ENCODE data around the gene ST7L.
"Not testable (repeated sequence)": the region's sequence is repeated elsewhere in the genome, so short reads cannot be mapped to it uniquely, and the experiment has no call there.

ST7L gene

DNA sequence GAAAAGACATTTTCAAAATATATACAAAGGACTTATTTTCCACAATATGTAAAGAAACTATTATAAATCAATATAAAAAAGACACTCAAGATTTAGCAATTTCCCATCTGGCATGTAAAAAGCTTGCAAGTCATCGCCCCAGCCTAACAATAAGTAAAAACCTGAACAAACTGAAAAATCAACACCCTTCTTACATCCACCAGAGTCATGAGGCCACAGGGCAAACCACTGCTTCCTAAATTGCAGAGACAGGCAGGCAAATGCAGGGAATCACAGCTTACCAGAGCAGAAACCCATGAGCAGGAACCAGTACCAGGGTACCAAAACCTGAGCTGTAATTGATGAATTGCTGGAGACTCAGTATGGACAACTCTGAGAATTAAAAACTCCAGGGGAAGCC is 126.9 kb downstream of the ST7L start:
- DNase-seq (ENCODE audit: low read depth in 2 of 2), result no peak

DNA sequence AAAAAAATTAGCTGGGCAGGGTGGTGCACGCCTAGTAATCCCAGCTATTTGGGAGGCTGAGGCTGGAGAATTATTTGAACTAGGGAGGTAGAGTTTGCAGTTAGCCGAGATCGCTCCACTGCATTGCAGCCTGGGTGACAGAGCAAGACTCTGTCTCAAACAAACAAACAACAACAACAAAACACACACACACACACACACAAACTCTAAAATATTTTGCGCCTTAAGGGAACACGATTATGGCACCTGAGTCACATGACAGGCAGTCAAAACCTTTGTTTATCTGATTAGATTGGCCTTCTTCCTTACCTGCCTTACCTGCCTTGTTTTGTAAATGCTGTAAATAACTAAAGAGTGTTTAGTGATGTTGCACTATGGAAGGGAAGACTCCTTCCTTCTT is 130.8 kb downstream of the ST7L start:
- no peak for DNase-seq (ENCODE audit: low read depth in 2 of 2)

DNA sequence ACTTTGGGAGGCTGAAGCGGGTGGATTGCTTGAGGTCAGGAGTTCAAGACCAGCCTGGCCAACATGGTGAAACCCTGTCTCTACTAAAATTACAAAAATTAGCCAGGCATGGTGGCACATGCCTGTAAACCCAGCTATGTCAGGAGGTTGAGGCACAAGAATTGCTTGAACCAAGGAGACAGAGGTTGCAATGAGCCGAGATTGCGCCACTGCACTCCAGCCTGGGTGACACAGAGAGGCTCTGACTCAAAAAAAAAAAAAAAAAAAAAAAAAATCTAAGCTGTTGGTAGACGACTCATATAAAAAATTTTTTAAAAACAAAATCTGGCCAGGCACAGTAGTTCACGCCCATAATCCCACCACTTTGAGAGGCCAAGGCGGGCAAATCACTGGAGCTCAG is 131.3 kb downstream of the ST7L start:
- not testable (repeated sequence) for DNase-seq (ENCODE audit: low read depth in 2 of 2)

DNA sequence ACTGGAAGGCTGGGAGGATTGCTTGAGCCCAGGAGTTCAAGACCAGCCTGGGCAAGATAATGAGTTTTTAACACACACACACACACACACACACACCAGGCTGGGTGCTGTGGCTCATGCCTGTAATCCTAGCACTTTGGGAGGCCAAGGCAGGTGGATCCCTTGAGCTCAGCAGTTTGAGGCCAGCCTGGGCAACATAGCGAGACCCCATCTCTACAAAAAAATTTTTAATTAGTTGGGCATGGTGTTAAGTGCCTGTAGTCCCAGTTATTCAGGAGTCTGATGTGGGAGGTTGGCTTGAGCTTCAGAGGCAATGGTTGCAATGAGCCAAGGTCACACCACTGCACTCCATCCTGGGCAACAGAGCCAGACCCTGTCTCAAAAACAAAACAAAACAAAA is 132.9 kb downstream of the ST7L start:
- DNase-seq (ENCODE audit: low read depth in 2 of 2), result not testable (repeated sequence)

DNA sequence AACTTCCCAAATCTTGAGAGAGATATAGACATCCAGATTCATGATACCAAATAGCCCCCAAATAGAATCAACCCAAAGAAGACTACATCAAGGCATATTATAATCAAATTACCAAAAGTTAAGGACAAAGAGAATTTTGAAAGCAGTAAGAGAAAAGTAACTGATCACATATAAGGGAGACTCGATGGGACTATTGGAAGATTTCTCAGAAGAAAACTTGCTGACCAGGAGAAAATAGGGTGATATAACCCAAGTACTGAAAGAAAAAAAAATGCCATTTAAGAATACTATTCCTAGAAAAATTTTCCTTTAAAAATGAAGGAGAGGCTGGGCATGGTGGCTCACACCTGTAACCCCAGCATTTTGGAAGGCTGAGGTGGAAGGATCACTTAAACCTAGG is 140.6 kb downstream of the ST7L start:
- no peak for DNase-seq (ENCODE audit: low read depth in 2 of 2)

DNA sequence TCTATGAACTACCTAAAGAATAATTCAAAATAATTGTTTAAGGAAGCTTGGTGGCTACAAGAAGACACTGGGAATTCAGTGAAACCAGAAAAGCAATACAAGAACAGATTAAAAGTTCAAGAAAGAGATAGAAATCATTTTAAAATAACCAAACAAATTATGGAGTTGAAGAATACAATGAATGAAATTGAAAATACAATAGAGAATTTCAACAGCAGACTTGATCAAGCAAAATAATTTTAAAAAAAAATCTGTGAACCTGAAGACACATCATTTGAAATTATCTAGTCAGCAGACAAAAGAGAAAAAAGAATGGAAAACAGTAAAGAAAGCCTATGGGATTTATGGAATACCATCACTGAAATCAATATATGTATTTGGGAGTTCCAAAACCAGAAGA is 141.4 kb downstream of the ST7L start:
- DNase-seq (ENCODE audit: low read depth in 2 of 2), result no peak
